ENCODE results near the gene DSTN. TPM values are rescaled to one million over a fixed set of nuclear protein-coding genes. Genes with fewer than 3 reads are reported as not detected.

DSTN gene
- total and polyA plus RNA-seq, 2 donors (not counting 1 experiment from before 2014, with no cell fraction given): 6.6 to 13.4 TPM

DNA sequence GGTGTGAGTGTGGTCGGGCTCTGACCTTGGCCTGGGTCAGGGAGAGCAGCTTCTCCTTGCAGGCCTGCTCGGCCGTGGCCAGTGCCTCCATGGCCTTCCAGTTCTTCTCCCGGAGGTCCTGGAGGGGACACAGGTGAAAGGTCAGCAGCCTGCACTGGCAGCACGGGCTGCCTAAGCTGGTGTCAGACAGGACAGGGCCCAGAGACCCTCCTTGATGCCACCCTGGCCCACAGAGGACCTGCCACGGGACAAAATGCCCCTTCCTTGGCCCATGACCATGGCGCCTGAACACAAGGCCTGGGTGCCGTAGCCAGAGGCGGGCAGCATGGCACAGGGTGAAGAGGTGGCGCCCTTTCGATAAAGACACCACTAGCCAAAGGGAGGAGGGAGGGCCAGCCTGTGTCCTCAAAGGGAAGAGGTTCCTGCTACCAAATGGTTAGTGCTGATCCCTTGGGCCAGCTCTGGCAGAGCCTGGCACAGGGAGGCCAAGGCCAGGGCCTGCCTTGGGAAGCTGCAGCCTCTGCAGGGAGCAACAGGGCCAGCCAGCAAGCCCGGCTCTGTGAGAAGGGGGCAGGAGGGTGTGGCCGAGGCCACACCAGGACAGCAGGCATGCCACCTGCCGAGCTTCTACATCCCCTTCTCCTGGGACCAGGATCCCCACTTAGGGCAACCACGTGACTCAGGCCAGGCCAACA is 54.8 kb downstream of the DSTN start:
- H3K27ac ChIP-seq (ENCODE audit: low read length in 2 of 2): no peak overlapping the region
- intact Hi-C loops (cut with micrococcal nuclease): no loop called here
- no peak overlapping the region for H2AFZ ChIP-seq (ENCODE audit: insufficient read depth, low read depth, low read length, poor library complexity, severe bottlenecking)
- no peaks in the 10 kb centered on the region for H3K27me3 ChIP-seq (replicated peaks in 1 of 4; ENCODE audit: control extremely low read depth in 1 of 4, control insufficient read depth in 3 of 4, insufficient read depth in 4 of 4, low read length in 3 of 4)
- Mint-ChIP-seq H3K9me3 (ENCODE audit: insufficient read depth) (no peaks in the 10 kb centered on the region), H3K4me1 (no peaks in the 10 kb centered on the region), H3K4me3 (no peak overlapping the region), H3K27me3 (no peaks in the 10 kb centered on the region), H3K27ac (no peak overlapping the region)
- H3K4me1 ChIP-seq (ENCODE audit: control insufficient read depth in 2 of 2, insufficient read depth in 2 of 2, low read length in 2 of 2): no peaks in the 10 kb centered on the region
- no peak overlapping the region for H3K4me2 ChIP-seq (replicated peaks; ENCODE audit: low read depth, low read length, poor library complexity, severe bottlenecking)
- peaks cover 3 to 17% of the 10 kb centered on the region in 2 experiments for H3K36me3 ChIP-seq (replicated peaks in 1 of 2; ENCODE audit: control extremely low read depth in 1 of 2, control insufficient read depth in 1 of 2, extremely low read depth in 1 of 2, insufficient read depth in 2 of 2, low read length in 1 of 2)
- ChIA-PET POLR2A (no interaction called here), CTCF (no interaction called here)
- H3K4me3 ChIP-seq (ENCODE audit: control extremely low read depth in 1 of 5, extremely low read depth in 1 of 5, insufficient read depth in 1 of 5, low read depth in 2 of 5, low read length in 4 of 5): no peak overlapping the region
- no peak for ATAC-seq (ENCODE audit: low read depth)
- TF ChIP-seq EZH2 (IDR thresholded peaks at IDR 0.05; ENCODE audit: borderline replicate concordance, insufficient read depth, low read depth, low read length, poor library complexity, severe bottlenecking): no peak
- TF ChIP-seq, protein P1, sequence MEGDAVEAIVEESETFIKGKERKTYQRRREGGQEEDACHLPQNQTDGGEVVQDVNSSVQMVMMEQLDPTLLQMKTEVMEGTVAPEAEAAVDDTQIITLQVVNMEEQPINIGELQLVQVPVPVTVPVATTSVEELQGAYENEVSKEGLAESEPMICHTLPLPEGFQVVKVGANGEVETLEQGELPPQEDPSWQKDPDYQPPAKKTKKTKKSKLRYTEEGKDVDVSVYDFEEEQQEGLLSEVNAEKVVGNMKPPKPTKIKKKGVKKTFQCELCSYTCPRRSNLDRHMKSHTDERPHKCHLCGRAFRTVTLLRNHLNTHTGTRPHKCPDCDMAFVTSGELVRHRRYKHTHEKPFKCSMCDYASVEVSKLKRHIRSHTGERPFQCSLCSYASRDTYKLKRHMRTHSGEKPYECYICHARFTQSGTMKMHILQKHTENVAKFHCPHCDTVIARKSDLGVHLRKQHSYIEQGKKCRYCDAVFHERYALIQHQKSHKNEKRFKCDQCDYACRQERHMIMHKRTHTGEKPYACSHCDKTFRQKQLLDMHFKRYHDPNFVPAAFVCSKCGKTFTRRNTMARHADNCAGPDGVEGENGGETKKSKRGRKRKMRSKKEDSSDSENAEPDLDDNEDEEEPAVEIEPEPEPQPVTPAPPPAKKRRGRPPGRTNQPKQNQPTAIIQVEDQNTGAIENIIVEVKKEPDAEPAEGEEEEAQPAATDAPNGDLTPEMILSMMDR (IDR thresholded peaks at IDR 0.05): no peak
- no peaks in the 10 kb centered on the region for H3K9me3 ChIP-seq (ENCODE audit: control extremely low read depth in 1 of 3, control insufficient read depth in 2 of 3, insufficient read depth in 1 of 3, low read length in 2 of 3)
- no peaks in the 10 kb centered on the region for H3K79me2 ChIP-seq (ENCODE audit: control insufficient read depth, insufficient read depth, low read length)
- H4K20me1 ChIP-seq (ENCODE audit: control insufficient read depth, insufficient read depth, low read length, poor library complexity, severe bottlenecking): no peaks in the 10 kb centered on the region
- DNase-seq: no peak
- no peak overlapping the region for H3K9ac ChIP-seq (ENCODE audit: low read length)
- 96% methylated on average over 15 of the region's 15 CpGs for WGBS (ENCODE audit: insufficient coverage)

DNA sequence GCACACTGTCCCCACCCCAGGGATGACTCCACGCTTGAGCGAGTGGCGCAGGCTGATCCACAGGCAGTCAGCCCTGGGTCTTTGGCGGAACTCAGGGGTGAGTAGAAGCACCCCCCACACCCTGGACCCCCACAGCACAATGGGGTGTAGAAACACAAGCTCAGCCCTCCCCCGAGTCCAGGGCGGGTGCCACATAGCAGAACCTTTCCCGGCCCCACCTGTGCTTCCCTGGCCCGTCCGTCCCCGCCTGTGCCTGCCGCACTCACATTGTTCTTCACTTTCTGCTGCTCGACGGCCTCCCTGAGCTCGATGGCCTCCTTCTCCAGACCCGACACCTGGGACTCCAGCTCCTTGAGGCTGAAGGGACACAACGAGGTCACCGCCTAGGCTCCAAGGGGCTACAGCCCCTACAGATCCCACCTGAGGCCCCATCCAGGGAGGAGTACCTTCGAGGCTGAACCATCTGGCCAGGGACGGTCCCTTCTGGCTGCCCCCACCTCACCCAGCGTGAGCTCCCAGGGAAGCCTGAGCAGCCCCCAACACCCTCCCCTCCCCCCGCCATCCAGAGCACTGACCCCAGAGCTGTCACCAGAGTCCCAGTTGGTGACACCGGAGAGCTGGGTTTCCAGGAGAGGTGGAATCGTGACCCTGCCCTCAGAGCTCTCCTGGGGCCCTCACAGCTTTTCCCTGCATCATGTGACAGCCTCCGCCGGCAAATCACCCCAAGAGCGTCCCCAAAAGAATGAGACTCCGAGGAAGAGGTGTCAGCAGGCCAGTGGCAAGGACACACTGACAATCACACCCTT is 55.6 kb downstream of the DSTN start:
- H3K9me3 ChIP-seq (ENCODE audit: control extremely low read depth in 1 of 3, control insufficient read depth in 2 of 3, insufficient read depth in 1 of 3, low read length in 2 of 3): no peaks in the 10 kb centered on the region
- no peaks in the 10 kb centered on the region for H3K27me3 ChIP-seq (replicated peaks in 1 of 4; ENCODE audit: control extremely low read depth in 1 of 4, control insufficient read depth in 3 of 4, insufficient read depth in 4 of 4, low read length in 3 of 4)
- H3K27ac ChIP-seq (ENCODE audit: low read length in 2 of 2): no peak overlapping the region
- H3K4me1 Mint-ChIP-seq: no peaks in the 10 kb centered on the region
- H3K27ac Mint-ChIP-seq: no peak overlapping the region
- no peak overlapping the region for H3K4me3 ChIP-seq (ENCODE audit: control extremely low read depth in 1 of 5, extremely low read depth in 1 of 5, insufficient read depth in 1 of 5, low read depth in 2 of 5, low read length in 4 of 5)
- H2AFZ ChIP-seq (ENCODE audit: insufficient read depth, low read depth, low read length, poor library complexity, severe bottlenecking): no peak overlapping the region
- ATAC-seq (ENCODE audit: low read depth) (no peak), DNase-seq (no peak)
- H3K36me3 ChIP-seq (replicated peaks in 1 of 2; ENCODE audit: control extremely low read depth in 1 of 2, control insufficient read depth in 1 of 2, extremely low read depth in 1 of 2, insufficient read depth in 2 of 2, low read length in 1 of 2): peaks cover 3 to 14% of the 10 kb centered on the region in 2 experiments
- H3K4me1 ChIP-seq (ENCODE audit: control insufficient read depth in 2 of 2, insufficient read depth in 2 of 2, low read length in 2 of 2): no peaks in the 10 kb centered on the region
- H3K9me3 Mint-ChIP-seq (ENCODE audit: insufficient read depth): no peaks in the 10 kb centered on the region
- no peaks in the 10 kb centered on the region for H3K27me3 Mint-ChIP-seq
- H4K20me1 ChIP-seq (ENCODE audit: control insufficient read depth, insufficient read depth, low read length, poor library complexity, severe bottlenecking): no peaks in the 10 kb centered on the region
- 98% methylated on average over 27 of the region's 27 CpGs for WGBS (ENCODE audit: insufficient coverage)
- TF ChIP-seq, protein P1 (IDR thresholded peaks at IDR 0.05): no peak
- TF ChIP-seq EZH2 (IDR thresholded peaks at IDR 0.05; ENCODE audit: borderline replicate concordance, insufficient read depth, low read depth, low read length, poor library complexity, severe bottlenecking): no peak
- ChIA-PET CTCF (no interaction called here), POLR2A (no interaction called here)
- H3K79me2 ChIP-seq (ENCODE audit: control insufficient read depth, insufficient read depth, low read length): no peaks in the 10 kb centered on the region
- no peak overlapping the region for H3K4me2 ChIP-seq (replicated peaks; ENCODE audit: low read depth, low read length, poor library complexity, severe bottlenecking)
- intact Hi-C loops (cut with micrococcal nuclease): no loop called here
- H3K4me3 Mint-ChIP-seq: no peak overlapping the region
- no peak overlapping the region for H3K9ac ChIP-seq (ENCODE audit: low read length)

All from B cell (primary cell).